ENCODE data around the gene B4GALNT1. TPM values are rescaled to one million over a fixed set of nuclear protein-coding genes. Genes with fewer than 3 reads are reported as not detected.

The B4GALNT1 gene
- polyA plus RNA-seq, 3 donors, result not detected

DNA sequence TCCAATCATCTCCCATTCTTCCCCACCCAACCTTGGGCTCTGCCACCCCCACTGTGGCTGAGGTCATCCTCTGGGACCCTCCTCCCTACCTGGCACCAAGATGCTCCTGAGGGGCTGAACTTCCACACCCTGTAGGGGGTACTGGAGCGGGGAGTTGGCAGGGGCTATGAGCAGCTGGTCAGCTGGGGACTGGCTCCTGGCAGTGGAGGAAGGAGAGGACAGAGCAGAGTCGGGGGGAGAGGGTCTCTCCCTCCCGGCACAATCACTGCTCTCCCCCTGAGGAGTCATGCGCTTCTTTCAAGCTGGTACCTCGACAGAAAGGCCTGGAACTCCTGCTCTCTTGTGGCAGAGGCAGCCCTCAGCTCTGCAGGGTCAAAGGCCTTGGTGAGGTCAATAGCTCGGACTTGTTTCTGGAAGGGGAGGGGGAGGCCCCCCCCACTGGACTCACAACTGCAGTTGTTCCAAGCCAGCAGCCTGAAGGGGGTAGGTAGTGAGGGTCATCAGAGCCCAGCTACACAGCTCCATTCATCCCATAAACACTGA is 2.0 kb downstream of the B4GALNT1 start:
- Mint-ChIP-seq H3K4me1 (peaks cover 18% of the 10 kb centered on the region), H3K27me3 (ENCODE audit: low read depth in 3 of 3) (peaks cover 74 to 92% (median 77%) of the 10 kb centered on the region in 3 donors), H3K4me3 (peak overlapping the region in 1 of 2 donors; percentile 80), H3K9me3 (peaks cover 0 to 6% (median 2%) of the 10 kb centered on the region in 7 donors), H3K36me3 (peaks cover 0 to 4% of the 10 kb centered on the region in 2 donors), H3K27ac (no peak overlapping the region)
- H3K27me3 ChIP-seq (ENCODE audit: control insufficient read depth in 2 of 2, insufficient read depth in 2 of 2, low read length in 2 of 2), result peaks cover 64 to 98% of the 10 kb centered on the region in 2 donors
- peaks cover 0 to 30% of the 10 kb centered on the region in 2 donors for H3K9me3 ChIP-seq (replicated peaks in 1 of 2; ENCODE audit: control insufficient read depth in 1 of 2, insufficient read depth in 1 of 2, low read length in 2 of 2)
- H4K20me1 ChIP-seq (ENCODE audit: insufficient read depth, low read length), result no peaks in the 10 kb centered on the region
- peak in 1 of 3 donors; percentile 1 for DNase-seq
- H3K4me1 ChIP-seq (ENCODE audit: control insufficient read depth in 1 of 2, insufficient read depth in 2 of 2, low read length in 2 of 2), result peaks cover 16 to 28% of the 10 kb centered on the region in 2 donors
- no peak overlapping the region for H3K27ac ChIP-seq (ENCODE audit: low read depth in 1 of 2, low read length in 2 of 2)
- H3K9ac ChIP-seq (ENCODE audit: insufficient read depth, low read length, poor library complexity, severe bottlenecking), result no peak overlapping the region
- intact Hi-C loops (cut with micrococcal nuclease), result loop anchor here in 1 of 2 donors (5.0 kb wide), 1 partner anchor 174 kb away; the partner anchor contains the start of genes GLI1 and INHBE
- H3K79me2 ChIP-seq (ENCODE audit: insufficient read depth, low read length), result no peaks in the 10 kb centered on the region
- no peak overlapping the region for H3K4me3 ChIP-seq (replicated peaks in 1 of 3; ENCODE audit: low read depth in 2 of 3, low read length in 3 of 3)
- H3K36me3 ChIP-seq (replicated peaks in 1 of 2; ENCODE audit: control insufficient read depth in 1 of 2, insufficient read depth in 2 of 2, low read length in 2 of 2), result no peaks in the 10 kb centered on the region
- H3K4me2 ChIP-seq (replicated peaks; ENCODE audit: extremely low read depth, low read length, poor library complexity, severe bottlenecking), result no peak overlapping the region
- TF ChIP-seq, protein P1, sequence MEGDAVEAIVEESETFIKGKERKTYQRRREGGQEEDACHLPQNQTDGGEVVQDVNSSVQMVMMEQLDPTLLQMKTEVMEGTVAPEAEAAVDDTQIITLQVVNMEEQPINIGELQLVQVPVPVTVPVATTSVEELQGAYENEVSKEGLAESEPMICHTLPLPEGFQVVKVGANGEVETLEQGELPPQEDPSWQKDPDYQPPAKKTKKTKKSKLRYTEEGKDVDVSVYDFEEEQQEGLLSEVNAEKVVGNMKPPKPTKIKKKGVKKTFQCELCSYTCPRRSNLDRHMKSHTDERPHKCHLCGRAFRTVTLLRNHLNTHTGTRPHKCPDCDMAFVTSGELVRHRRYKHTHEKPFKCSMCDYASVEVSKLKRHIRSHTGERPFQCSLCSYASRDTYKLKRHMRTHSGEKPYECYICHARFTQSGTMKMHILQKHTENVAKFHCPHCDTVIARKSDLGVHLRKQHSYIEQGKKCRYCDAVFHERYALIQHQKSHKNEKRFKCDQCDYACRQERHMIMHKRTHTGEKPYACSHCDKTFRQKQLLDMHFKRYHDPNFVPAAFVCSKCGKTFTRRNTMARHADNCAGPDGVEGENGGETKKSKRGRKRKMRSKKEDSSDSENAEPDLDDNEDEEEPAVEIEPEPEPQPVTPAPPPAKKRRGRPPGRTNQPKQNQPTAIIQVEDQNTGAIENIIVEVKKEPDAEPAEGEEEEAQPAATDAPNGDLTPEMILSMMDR (IDR thresholded peaks at IDR 0.05), result no peak
- whole genome bisulfite sequencing (ENCODE audit: insufficient coverage), result 40% methylated on average over 2 of the region's 6 CpGs
- H2AFZ ChIP-seq (ENCODE audit: insufficient read depth, low read depth, low read length, poor library complexity, severe bottlenecking), result no peak overlapping the region

DNA sequence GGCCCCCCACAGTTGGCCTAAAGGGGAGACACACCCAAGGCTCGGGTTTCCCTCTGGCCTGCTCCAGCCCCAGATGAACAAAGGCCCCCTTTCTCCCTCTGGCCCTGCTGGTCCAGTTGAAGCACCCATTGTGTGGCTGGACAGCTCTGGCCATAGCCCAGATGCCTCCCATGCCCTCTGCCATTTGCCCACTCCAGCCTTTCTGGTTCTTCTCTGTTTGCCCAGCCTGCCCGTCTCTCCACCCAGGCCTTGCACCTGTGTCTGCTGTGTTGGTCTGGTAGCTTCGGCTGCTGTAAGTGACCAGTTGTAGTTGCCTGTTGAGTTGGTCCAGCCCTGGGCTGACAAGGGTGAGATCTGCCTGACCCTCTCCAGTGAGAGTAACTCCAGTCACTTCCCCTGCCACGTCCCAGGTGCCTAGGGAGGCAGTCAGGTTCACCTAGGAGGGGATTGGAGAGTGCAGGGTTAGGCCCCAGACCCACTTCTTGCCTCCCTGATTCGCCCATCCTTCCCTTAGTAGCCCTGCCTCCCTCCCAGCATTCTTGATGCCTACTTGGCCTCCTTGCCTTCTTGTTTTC is 3.0 kb downstream of the B4GALNT1 start:
- intact Hi-C loops (cut with micrococcal nuclease), result loop anchor here (5.0 to 10.0 kb wide), 2 partner anchors 155 to 173 kb away; partner anchors contain the start of genes ARHGAP9 (in 1 of the 2), GLI1 (in 1 of the 2) and INHBE (in 1 of the 2)
- peak overlapping the region in 1 of 2 donors; percentile 80 for H3K4me3 Mint-ChIP-seq
- H3K9me3 Mint-ChIP-seq, result peaks cover 0 to 7% (median 2%) of the 10 kb centered on the region in 7 donors
- no peak for DNase-seq
- Histone ChIP-seq H3K27ac (ENCODE audit: low read depth in 1 of 2, low read length in 2 of 2) (no peak overlapping the region), H3K27me3 (ENCODE audit: control insufficient read depth in 2 of 2, insufficient read depth in 2 of 2, low read length in 2 of 2) (peaks cover 69 to 98% of the 10 kb centered on the region in 2 donors), H4K20me1 (ENCODE audit: insufficient read depth, low read length) (no peaks in the 10 kb centered on the region), H3K79me2 (ENCODE audit: insufficient read depth, low read length) (no peaks in the 10 kb centered on the region), H3K9me3 (replicated peaks in 1 of 2; ENCODE audit: control insufficient read depth in 1 of 2, insufficient read depth in 1 of 2, low read length in 2 of 2) (peaks cover 0 to 30% of the 10 kb centered on the region in 2 donors), H2AFZ (ENCODE audit: insufficient read depth, low read depth, low read length, poor library complexity, severe bottlenecking) (no peak overlapping the region), H3K36me3 (replicated peaks in 1 of 2; ENCODE audit: control insufficient read depth in 1 of 2, insufficient read depth in 2 of 2, low read length in 2 of 2) (no peaks in the 10 kb centered on the region), H3K9ac (ENCODE audit: insufficient read depth, low read length, poor library complexity, severe bottlenecking) (no peak overlapping the region), H3K4me2 (replicated peaks; ENCODE audit: extremely low read depth, low read length, poor library complexity, severe bottlenecking) (no peak overlapping the region), H3K4me1 (ENCODE audit: control insufficient read depth in 1 of 2, insufficient read depth in 2 of 2, low read length in 2 of 2) (peaks cover 16 to 28% of the 10 kb centered on the region in 2 donors), H3K4me3 (replicated peaks in 1 of 3; ENCODE audit: low read depth in 2 of 3, low read length in 3 of 3) (no peak overlapping the region)
- TF ChIP-seq, protein P1 (IDR thresholded peaks at IDR 0.05), result no peak
- WGBS (ENCODE audit: insufficient coverage), result 92% methylated on average over 2 of the region's 5 CpGs
- H3K27ac Mint-ChIP-seq, result peak overlapping the region in 1 of 7 donors; percentile 46
- peaks cover 77 to 95% (median 84%) of the 10 kb centered on the region in 3 donors for H3K27me3 Mint-ChIP-seq (ENCODE audit: low read depth in 3 of 3)
- H3K36me3 Mint-ChIP-seq, result peaks cover 0 to 4% of the 10 kb centered on the region in 2 donors
- H3K4me1 Mint-ChIP-seq, result peaks cover 18% of the 10 kb centered on the region
